OCI-LY7 (cell line): ENCODE results near the gene TAOK1. TPM values are rescaled to one million over a fixed set of nuclear protein-coding genes. Genes with fewer than 3 reads are reported as not detected.

Experiments used
- BruUV-seq: library from RNA; stranded (reverse); fragments of 400-500 nt; replicated peaks from 2 replicates; lab custom pipeline; 2021; lab: Mats Ljungman, UMichigan
- CTCF ChIA-PET: fragments of 300-600 bp; sonication (Branson Sonifier 250); formaldehyde crosslinking; loops from one replicate; lab custom pipeline; 2022; ENCODE audit warnings: antibody characterized with exemption; ENCODE audit not compliant: unreplicated experiment; lab: Charles Lee
- POLR2A ChIA-PET: fragments of 300-600 bp; sonication (Branson Sonifier 250); formaldehyde crosslinking; loops from one replicate; lab custom pipeline; 2022; ENCODE audit warnings: antibody characterized with exemption; lab: Charles Lee
- DNase-seq: peaks from one replicate; pipeline ENCODE4 v3.0.0-alpha.2; 2015; ENCODE audit warnings: low spot score
- H2AFZ ChIP-seq: fragments of 200-600 bp; sonication (generic), shearing (Covaris generic); 2 replicates; pipeline ENCODE4 v1.6.1; 2014; ENCODE audit warnings: mild to moderate bottlenecking, antibody characterized with exemption, low read length, moderate library complexity
- H3K27ac ChIP-seq: fragments of 200-600 bp; sonication (generic); 2 replicates; pipeline ENCODE4 v1.5.1; 2014; ENCODE audit warnings: mixed run types, low read depth, mild to moderate bottlenecking, moderate library complexity, low read length, inconsistent platforms; ENCODE audit not compliant: poor library complexity, severe bottlenecking
- H3K36me3 ChIP-seq: fragments of 200-600 bp; sonication (generic); 2 replicates; pipeline ENCODE4 v1.6.1; 2014; ENCODE audit warnings: mild to moderate bottlenecking, antibody characterized with exemption, low read length, moderate library complexity, mixed read lengths; ENCODE audit not compliant: insufficient read depth
- H3K4me1 ChIP-seq: fragments of 200-600 bp; sonication (generic); 2 replicates; pipeline ENCODE4 v1.5.1; 2014; ENCODE audit warnings: mild to moderate bottlenecking, low read length; ENCODE audit not compliant: insufficient read depth, poor library complexity, severe bottlenecking
- H3K4me2 ChIP-seq: fragments of 200-600 bp; sonication (generic); 2 replicates; pipeline ENCODE4 v1.6.1; 2014; ENCODE audit warnings: mild to moderate bottlenecking, low read length
- H3K4me3 ChIP-seq: fragments of 200-600 bp; sonication (generic); 2 replicates; pipeline ENCODE4 v1.5.1; 2014; ENCODE audit warnings: mild to moderate bottlenecking, low read depth, low read length; ENCODE audit not compliant: poor library complexity, severe bottlenecking
- H3K79me2 ChIP-seq: fragments of 200-600 bp; sonication (generic); 2 replicates; pipeline ENCODE4 v1.6.1; 2016; ENCODE audit warnings: low read depth, mild to moderate bottlenecking, low read length, moderate library complexity, mixed read lengths; ENCODE audit not compliant: insufficient read depth
- H3K9me2 ChIP-seq: fragments of 200-600 bp; sonication (generic); 2 replicates; pipeline ENCODE4 v1.6.1; 2016; ENCODE audit warnings: mild to moderate bottlenecking, low read length, mixed read lengths; ENCODE audit not compliant: insufficient read depth
- H3K9me3 ChIP-seq: fragments of 200-600 bp; sonication (generic); 2 replicates; pipeline ENCODE4 v1.6.1; 2014; ENCODE audit warnings: mild to moderate bottlenecking, mixed run types, low read length, mixed read lengths
- H4K20me1 ChIP-seq: fragments of 200-600 bp; sonication (generic); 2 replicates; pipeline ENCODE4 v1.6.1; 2014; ENCODE audit warnings: mild to moderate bottlenecking, antibody characterized with exemption, low read length, moderate library complexity, mixed read lengths; ENCODE audit not compliant: insufficient read depth
- EZH2phosphoT487 ChIP-seq: fragments of 200-600 bp; sonication (generic); IDR thresholded peaks from 2 replicates; pipeline ENCODE4 v1.6.1; 2018; ENCODE audit warnings: low read depth, borderline replicate concordance, mild to moderate bottlenecking, mixed run types, antibody characterized with exemption, low read length, moderate library complexity, mixed read lengths
- intact Hi-C: fragments of 100-400 bp; cut with micrococcal nuclease; formaldehyde crosslinking; loops from one replicate; pipeline ENCODE4 v1.10.0; 2022; ENCODE audit not compliant: unreplicated experiment
- total RNA-seq, 2 experiments: library from RNA; depleted of rRNA in 1 of 2; stranded (reverse); fragments of >200 nt in 1 of 2; shearing (Covaris generic) in 1 of 2; gene quantifications; 2 replicates each; pipeline ENCODE4 v1.2.3, GENCODE V29; 2014 to 2022
- TF ChIP-seq, protein P1 (sequence below): fragments of 200-600 bp; sonication (generic); conservative IDR thresholded peaks from 2 replicates; pipeline ENCODE4 v1.5.1; 2014; ENCODE audit warnings: mild to moderate bottlenecking, antibody characterized with exemption, low read length, moderate library complexity, mixed read lengths

Gene TAOK1
- total RNA-seq, 2 experiments from 2014 or later, result 30.4 to 46.8 TPM

DNA sequence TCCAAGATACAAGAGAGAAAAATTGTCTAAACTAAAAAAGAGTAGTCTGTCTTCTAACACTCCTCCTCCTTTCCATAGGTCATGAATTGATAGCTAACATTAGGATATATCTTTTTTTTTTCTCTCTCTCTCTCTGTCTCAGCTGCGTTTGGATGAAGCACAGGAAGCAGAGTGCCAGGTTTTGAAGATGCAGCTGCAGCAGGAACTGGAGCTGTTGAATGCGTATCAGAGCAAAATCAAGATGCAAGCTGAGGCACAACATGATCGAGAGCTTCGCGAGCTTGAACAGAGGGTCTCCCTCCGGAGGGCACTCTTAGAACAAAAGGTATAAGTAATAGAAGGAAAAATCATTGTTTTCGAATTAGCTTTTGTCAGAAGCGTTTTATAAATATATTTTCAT, 143.8 kb downstream of the TAOK1 start:
- intact Hi-C loops, result no loop called here
- ChIA-PET POLR2A (interaction anchor here (0.7 to 2.2 kb wide), 5 partner anchors 11 to 536 kb away, joined by 3 to 11 read pairs (median 3); no protein-coding TSS in a partner anchor), CTCF (interaction anchor here (1.4 kb wide), 1 partner anchor 164 kb away, joined by 5 read pairs; no protein-coding TSS in a partner anchor)
- Histone ChIP-seq H3K9me3 (no peaks in the 10 kb centered on the region), H4K20me1 (no peaks in the 10 kb centered on the region), H3K36me3 (peaks cover 79% of the 10 kb centered on the region), H3K4me1 (no peaks in the 10 kb centered on the region), H2AFZ (no peak overlapping the region), H3K79me2 (no peaks in the 10 kb centered on the region), H3K4me2 (no peak overlapping the region), H3K27ac (no peak overlapping the region), H3K9me2 (no peaks in the 10 kb centered on the region), H3K4me3 (no peak overlapping the region)
- TF ChIP-seq, protein P1, sequence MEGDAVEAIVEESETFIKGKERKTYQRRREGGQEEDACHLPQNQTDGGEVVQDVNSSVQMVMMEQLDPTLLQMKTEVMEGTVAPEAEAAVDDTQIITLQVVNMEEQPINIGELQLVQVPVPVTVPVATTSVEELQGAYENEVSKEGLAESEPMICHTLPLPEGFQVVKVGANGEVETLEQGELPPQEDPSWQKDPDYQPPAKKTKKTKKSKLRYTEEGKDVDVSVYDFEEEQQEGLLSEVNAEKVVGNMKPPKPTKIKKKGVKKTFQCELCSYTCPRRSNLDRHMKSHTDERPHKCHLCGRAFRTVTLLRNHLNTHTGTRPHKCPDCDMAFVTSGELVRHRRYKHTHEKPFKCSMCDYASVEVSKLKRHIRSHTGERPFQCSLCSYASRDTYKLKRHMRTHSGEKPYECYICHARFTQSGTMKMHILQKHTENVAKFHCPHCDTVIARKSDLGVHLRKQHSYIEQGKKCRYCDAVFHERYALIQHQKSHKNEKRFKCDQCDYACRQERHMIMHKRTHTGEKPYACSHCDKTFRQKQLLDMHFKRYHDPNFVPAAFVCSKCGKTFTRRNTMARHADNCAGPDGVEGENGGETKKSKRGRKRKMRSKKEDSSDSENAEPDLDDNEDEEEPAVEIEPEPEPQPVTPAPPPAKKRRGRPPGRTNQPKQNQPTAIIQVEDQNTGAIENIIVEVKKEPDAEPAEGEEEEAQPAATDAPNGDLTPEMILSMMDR, result no peak
- no peak for TF ChIP-seq EZH2phosphoT487
- DNase-seq, result no peak
- BruUV-seq, result no TSS peak

DNA sequence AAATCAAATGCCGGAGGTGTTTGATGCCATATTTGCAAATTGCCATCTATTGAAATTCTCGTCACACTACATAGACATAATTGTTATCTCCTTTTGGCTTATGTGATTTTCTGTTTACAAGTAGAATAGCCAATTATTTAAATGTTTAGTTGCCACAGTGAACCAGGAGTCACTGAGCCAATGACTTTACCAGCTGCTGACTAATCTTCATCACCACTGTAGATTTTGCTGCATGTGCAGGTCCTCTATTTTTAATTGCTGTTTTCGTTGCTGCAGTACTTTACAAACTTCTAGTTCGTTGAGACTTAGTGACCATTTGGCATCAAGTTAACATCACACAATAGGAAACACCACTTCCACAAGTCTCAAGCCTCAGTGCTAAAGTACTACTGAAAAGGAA, 153.9 kb downstream of the TAOK1 start:
- Histone ChIP-seq H3K9me2 (no peaks in the 10 kb centered on the region), H3K4me2 (no peak overlapping the region), H2AFZ (no peak overlapping the region), H3K4me3 (no peak overlapping the region), H3K79me2 (no peaks in the 10 kb centered on the region), H4K20me1 (no peaks in the 10 kb centered on the region), H3K27ac (no peak overlapping the region), H3K9me3 (no peaks in the 10 kb centered on the region), H3K36me3 (peaks cover 31% of the 10 kb centered on the region), H3K4me1 (no peaks in the 10 kb centered on the region)
- no TSS peak for BruUV-seq
- no peak for DNase-seq
- ChIA-PET CTCF (no interaction called here), POLR2A (no interaction called here)
- intact Hi-C loops, result no loop called here
- no peak for TF ChIP-seq EZH2phosphoT487
- TF ChIP-seq, protein P1, result no peak

DNA sequence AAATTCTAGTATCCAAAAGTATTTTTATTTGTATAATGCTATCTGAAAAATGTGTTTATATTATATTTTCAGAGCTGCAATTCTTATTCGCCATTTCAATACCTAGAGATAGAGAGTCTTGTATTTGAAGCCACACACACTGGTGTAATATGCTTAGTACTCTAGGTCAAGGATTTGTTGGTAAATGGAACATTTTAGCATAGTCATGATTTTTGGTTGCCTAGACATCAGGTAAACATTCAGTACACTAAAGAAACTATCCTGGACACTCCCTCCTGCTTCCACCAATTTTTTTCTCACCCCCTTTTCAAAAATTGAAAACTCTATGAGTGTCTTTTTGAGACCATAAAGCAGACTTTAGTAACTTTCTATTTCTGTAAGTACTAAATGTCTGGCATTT, 155.9 kb downstream of the TAOK1 start:
- H3K4me1 ChIP-seq, result no peaks in the 10 kb centered on the region
- H2AFZ ChIP-seq, result no peak overlapping the region
- H3K79me2 ChIP-seq, result no peaks in the 10 kb centered on the region
- H3K4me2 ChIP-seq, result no peak overlapping the region
- H3K9me2 ChIP-seq, result no peaks in the 10 kb centered on the region
- BruUV-seq, result no TSS peak
- H4K20me1 ChIP-seq, result no peaks in the 10 kb centered on the region
- H3K27ac ChIP-seq, result no peak overlapping the region
- intact Hi-C loops, result no loop called here
- POLR2A ChIA-PET, result no interaction called here
- TF ChIP-seq, protein P1, result no peak
- TF ChIP-seq EZH2phosphoT487, result no peak
- DNase-seq, result no peak
- CTCF ChIA-PET, result no interaction called here
- H3K4me3 ChIP-seq, result no peak overlapping the region
- no peaks in the 10 kb centered on the region for H3K9me3 ChIP-seq
- H3K36me3 ChIP-seq, result peaks cover 26% of the 10 kb centered on the region
